Femur (tissue), 1 donor: ENCODE data around the gene PCDHA3.
"Not testable (repeated sequence)": the region's sequence is repeated elsewhere in the genome, so short reads cannot be mapped to it uniquely, and the experiment has no call there.

Experiments used
- DNase-seq: peaks from one replicate; pipeline ENCODE4 v3.0.0-alpha.2; 2017

The PCDHA3 gene

GRCh38 chr5:140800816-140801493, at the start of gene PCDHA3:
Gene PCDHA3, plus strand, starts transcription at chr5:140801057.
- no peak for DNase-seq

- DNase-seq, result no peak
Measured at GRCh38 chr5:140753561-140753960, 47.3 kb upstream of the PCDHA3 start.

- DNase-seq, result no peak
Measured at GRCh38 chr5:140764177-140764973, 36.5 kb upstream of the PCDHA3 start.

GRCh38 chr5:140767444-140767843, 33.4 kb upstream of the PCDHA3 start:
- DNase-seq, result no peak

- no peak for DNase-seq
Measured at GRCh38 chr5:140780512-140780911, 20.3 kb upstream of the PCDHA3 start.

GRCh38 chr5:140785905-140786686, 14.8 kb upstream of the PCDHA3 start, which contains the start of gene PCDHA1:
Gene PCDHA1, plus strand, starts transcription at chr5:140786140.
- DNase-seq, result no peak

GRCh38 chr5:140787422-140787821, 13.4 kb upstream of the PCDHA3 start:
- not testable (repeated sequence) for DNase-seq

GRCh38 chr5:140787849-140788504, 12.9 kb upstream of the PCDHA3 start:
- DNase-seq, result not testable (repeated sequence)

- DNase-seq, result no peak
Measured at GRCh38 chr5:140791089-140791488, 9.8 kb upstream of the PCDHA3 start.

GRCh38 chr5:140794595-140795258, 6.1 kb upstream of the PCDHA3 start, which contains the start of gene PCDHA2:
Gene PCDHA2, plus strand, starts transcription at chr5:140794852.
- no peak for DNase-seq

GRCh38 chr5:140795259-140795641, 5.6 kb upstream of the PCDHA3 start:
- no peak for DNase-seq

- DNase-seq, result not testable (repeated sequence)
Measured at GRCh38 chr5:140796072-140796717, 4.7 kb upstream of the PCDHA3 start.

- DNase-seq, result no peak
Measured at GRCh38 chr5:140796718-140797095, 4.2 kb upstream of the PCDHA3 start.

- no peak for DNase-seq
Measured at GRCh38 chr5:140801494-140801841, 611 bp downstream of the PCDHA3 start.

- not testable (repeated sequence) for DNase-seq
Measured at GRCh38 chr5:140802381-140802780, 1.5 kb downstream of the PCDHA3 start.

GRCh38 chr5:140802781-140803271, 2.0 kb downstream of the PCDHA3 start:
- no peak for DNase-seq

GRCh38 chr5:140806834-140807775, 6.2 kb downstream of the PCDHA3 start, which contains the start of gene PCDHA4:
Gene PCDHA4, plus strand, starts transcription at chr5:140807068.
- no peak for DNase-seq

GRCh38 chr5:140808241-140808888, 7.5 kb downstream of the PCDHA3 start:
- not testable (repeated sequence) for DNase-seq

- DNase-seq, result no peak
Measured at GRCh38 chr5:140808889-140809291, 8.0 kb downstream of the PCDHA3 start.
